OCI-LY3 (cell line): Measurements from ENCODE around the gene PXDC1.

Source experiments
- CTCF ChIP-seq: fragments of 200-600, 300-600 bp; sonication (generic); IDR thresholded peaks from 2 replicates; pipeline ENCODE4 v1.5.1; 2014; ENCODE audit warnings: antibody characterized with exemption, low read length, low read depth
- EZH2phosphoT487 ChIP-seq: fragments of 200-600 bp; shearing (Covaris generic); IDR thresholded peaks from 2 replicates; pipeline ENCODE4 v1.6.1; 2018; ENCODE audit warnings: antibody characterized with exemption, mixed run types, low read depth

- TF ChIP-seq CTCF, result no peak
- no peak for TF ChIP-seq EZH2phosphoT487
Observed at GRCh38 chr6:3714111-3714510, 37.4 kb downstream of the PXDC1 start.
